ENCODE measurements around the gene ROCK2. TPM values are rescaled to one million over a fixed set of nuclear protein-coding genes. Genes with fewer than 3 reads are reported as not detected.
A peak's percentile ranks its signal among the peaks of the same experiment; 100 is the strongest.

Gene ROCK2
- total RNA-seq, 2 donors from 2014 or later = 13.7 to 22.4 TPM

GRCh38 chr2:11355194-11356053, 11.0 kb upstream of the ROCK2 start:
- H3K4me3 Mint-ChIP-seq = no peak overlapping the region
- no peak for ATAC-seq (replicated peaks)
- H3K27me3 Mint-ChIP-seq = no peaks in the 10 kb centered on the region
- H3K9me3 Mint-ChIP-seq = no peaks in the 10 kb centered on the region
- H3K36me3 Mint-ChIP-seq (ENCODE audit: low read depth) = no peaks in the 10 kb centered on the region
- H3K4me1 Mint-ChIP-seq = no peaks in the 10 kb centered on the region
- no peak overlapping the region for H3K27ac Mint-ChIP-seq

- ATAC-seq (replicated peaks) = no peak
Measured at GRCh38 chr2:11354363-11355154, 10.1 kb upstream of the ROCK2 start.

GRCh38 chr2:11352781-11353537, 8.5 kb upstream of the ROCK2 start:
- no peak for ATAC-seq (replicated peaks)
- Mint-ChIP-seq H3K27me3 (no peaks in the 10 kb centered on the region), H3K36me3 (ENCODE audit: low read depth) (no peaks in the 10 kb centered on the region), H3K27ac (no peak overlapping the region), H3K4me1 (no peaks in the 10 kb centered on the region), H3K4me3 (no peak overlapping the region), H3K9me3 (no peaks in the 10 kb centered on the region)

More at GRCh38 chr2:11354363-11355154, 10.1 kb upstream of the ROCK2 start:
- Mint-ChIP-seq H3K27ac (no peak overlapping the region), H3K27me3 (no peaks in the 10 kb centered on the region), H3K4me3 (no peak overlapping the region), H3K36me3 (ENCODE audit: low read depth) (no peaks in the 10 kb centered on the region), H3K4me1 (no peaks in the 10 kb centered on the region), H3K9me3 (no peaks in the 10 kb centered on the region)

GRCh38 chr2:11348209-11348749, 3.8 kb upstream of the ROCK2 start:
- Mint-ChIP-seq H3K4me3 (no peak overlapping the region), H3K9me3 (no peaks in the 10 kb centered on the region), H3K27me3 (no peaks in the 10 kb centered on the region), H3K27ac (no peak overlapping the region), H3K4me1 (no peaks in the 10 kb centered on the region), H3K36me3 (ENCODE audit: low read depth) (peaks cover 4% of the 10 kb centered on the region)
- ATAC-seq (replicated peaks) = no peak

GRCh38 chr2:11347403-11347959, 3.0 kb upstream of the ROCK2 start:
- H3K27me3 Mint-ChIP-seq = no peaks in the 10 kb centered on the region

GRCh38 chr2:11346023-11346482, 1.6 kb upstream of the ROCK2 start:
- Mint-ChIP-seq H3K27me3 (no peaks in the 10 kb centered on the region), H3K4me1 (peaks cover 10% of the 10 kb centered on the region), H3K36me3 (ENCODE audit: low read depth) (peaks cover 5% of the 10 kb centered on the region), H3K27ac (no peak overlapping the region), H3K9me3 (no peaks in the 10 kb centered on the region), H3K4me3 (no peak overlapping the region)
- no peak for ATAC-seq (replicated peaks)

More at GRCh38 chr2:11347403-11347959, 3.0 kb upstream of the ROCK2 start:
- Mint-ChIP-seq H3K9me3 (no peaks in the 10 kb centered on the region), H3K27ac (no peak overlapping the region), H3K4me1 (peaks cover 8% of the 10 kb centered on the region), H3K36me3 (ENCODE audit: low read depth) (peaks cover 5% of the 10 kb centered on the region), H3K4me3 (no peak overlapping the region)
- ATAC-seq (replicated peaks) = no peak

GRCh38 chr2:11344956-11345677, 681 bp upstream of the ROCK2 start:
- Mint-ChIP-seq H3K4me3 (peak overlapping the region; percentile 72), H3K27ac (peak overlapping the region; percentile 38), H3K27me3 (no peaks in the 10 kb centered on the region), H3K9me3 (no peaks in the 10 kb centered on the region), H3K36me3 (ENCODE audit: low read depth) (peaks cover 5% of the 10 kb centered on the region), H3K4me1 (peaks cover 10% of the 10 kb centered on the region)
- peak; percentile 26 for ATAC-seq (replicated peaks)

GRCh38 chr2:11343650-11344341, 640 bp downstream of the ROCK2 start:
- ATAC-seq (replicated peaks) = peak; percentile 46
- Mint-ChIP-seq H3K4me1 (peaks cover 14% of the 10 kb centered on the region), H3K4me3 (peak overlapping the region; percentile 96), H3K27me3 (no peaks in the 10 kb centered on the region), H3K27ac (peak overlapping the region; percentile 86), H3K36me3 (ENCODE audit: low read depth) (peaks cover 5% of the 10 kb centered on the region), H3K9me3 (no peaks in the 10 kb centered on the region)

GRCh38 chr2:11343368-11343649, 1.1 kb downstream of the ROCK2 start:
- peak; percentile 54 for ATAC-seq (replicated peaks)
- peaks cover 17% of the 10 kb centered on the region for H3K4me1 Mint-ChIP-seq

GRCh38 chr2:11342551-11343367, 1.7 kb downstream of the ROCK2 start:
- peak; percentile 43 for ATAC-seq (replicated peaks)
- Mint-ChIP-seq H3K27me3 (no peaks in the 10 kb centered on the region), H3K27ac (peak overlapping the region; percentile 86), H3K36me3 (ENCODE audit: low read depth) (peaks cover 5% of the 10 kb centered on the region), H3K4me1 (peaks cover 17% of the 10 kb centered on the region), H3K4me3 (peak overlapping the region; percentile 96), H3K9me3 (no peaks in the 10 kb centered on the region)

More at GRCh38 chr2:11343368-11343649, 1.1 kb downstream of the ROCK2 start:
- Mint-ChIP-seq H3K9me3 (no peaks in the 10 kb centered on the region), H3K36me3 (ENCODE audit: low read depth) (peaks cover 5% of the 10 kb centered on the region), H3K27me3 (no peaks in the 10 kb centered on the region), H3K4me3 (peak overlapping the region; percentile 96), H3K27ac (peak overlapping the region; percentile 86)

- H3K9me3 Mint-ChIP-seq = no peaks in the 10 kb centered on the region
- no peak overlapping the region for H3K4me3 Mint-ChIP-seq
- H3K27me3 Mint-ChIP-seq = no peaks in the 10 kb centered on the region
- peaks cover 5% of the 10 kb centered on the region for H3K36me3 Mint-ChIP-seq (ENCODE audit: low read depth)
- ATAC-seq (replicated peaks) = no peak
- H3K27ac Mint-ChIP-seq = no peak overlapping the region
- H3K4me1 Mint-ChIP-seq = peaks cover 22% of the 10 kb centered on the region
Measured at GRCh38 chr2:11340717-11341116, 3.7 kb downstream of the ROCK2 start.

- ATAC-seq (replicated peaks) = no peak
- no peak overlapping the region for H3K4me3 Mint-ChIP-seq
- peaks cover 5% of the 10 kb centered on the region for H3K36me3 Mint-ChIP-seq (ENCODE audit: low read depth)
- no peak overlapping the region for H3K27ac Mint-ChIP-seq
- H3K4me1 Mint-ChIP-seq = peaks cover 22% of the 10 kb centered on the region
- no peaks in the 10 kb centered on the region for H3K27me3 Mint-ChIP-seq
- no peaks in the 10 kb centered on the region for H3K9me3 Mint-ChIP-seq
Measured at GRCh38 chr2:11339508-11340083, 4.8 kb downstream of the ROCK2 start.

Data from activated T-helper 17 cell treated with anti-CD3 and anti-CD28 coated beads, Interleukin-2, amount 50 U/mL, for 72 hours (primary cell).